H1 (cell line): ENCODE data around the gene FBLN2. TPM values are rescaled to one million over a fixed set of nuclear protein-coding genes. Genes with fewer than 3 reads are reported as not detected.
A peak's percentile ranks its signal among the peaks of the same experiment; 100 is the strongest.

ENCODE experiments used
- CTCF ChIA-PET: fragments of 300-600 bp; sonication (Branson Sonifier 250); formaldehyde crosslinking; loops from one replicate; lab custom pipeline; 2021; ENCODE audit not compliant: partially characterized antibody; lab: Charles Lee
- POLR2A ChIA-PET: fragments of 300-600 bp; sonication (Branson Sonifier 250); formaldehyde crosslinking; loops from one replicate; lab custom pipeline; 2021; ENCODE audit warnings: inconsistent platforms; ENCODE audit not compliant: partially characterized antibody; lab: Charles Lee
- DNase-seq, 2 experiments: peaks; one replicate each; pipeline versions ENCODE4 v3.0.0 to v3.0.0-alpha.2; 2010 to 2022; ENCODE audit warnings: low spot score in 2 of 2, low read depth in 1 of 2, mixed read lengths in 1 of 2
- FAIRE-seq: peaks from 2 replicates; lab custom pipeline; 2011; peaks lifted over from hg19 to GRCh38; lab: Jason Lieb, UNC
- H2AFZ ChIP-seq: 2 replicates; pipeline ENCODE4 v1.8.1; 2012; ENCODE audit warnings: low read length, inconsistent platforms
- H2AK5ac ChIP-seq: 2 replicates; pipeline ENCODE4 v1.6.1; 2013; ENCODE audit warnings: low read depth, low read length
- H2BK120ac ChIP-seq: replicated peaks from 2 replicates; pipeline ENCODE3; 2013; ENCODE audit warnings: low read depth, low read length, inconsistent platforms
- H2BK12ac ChIP-seq: 2 replicates; pipeline ENCODE4 v1.6.1; 2013; ENCODE audit warnings: low read depth, low read length
- H2BK15ac ChIP-seq: 2 replicates; pipeline ENCODE4 v1.6.1; 2013; ENCODE audit warnings: low read length
- H2BK20ac ChIP-seq: 2 replicates; pipeline ENCODE4 v1.6.1; 2013; ENCODE audit warnings: low read length
- H2BK5ac ChIP-seq: 2 replicates; pipeline ENCODE4 v1.6.1; 2013; ENCODE audit warnings: low read depth, low read length
- H3K14ac ChIP-seq: 2 replicates; pipeline ENCODE4 v1.6.1; 2013; ENCODE audit warnings: inconsistent platforms; ENCODE audit not compliant: insufficient read length
- H3K18ac ChIP-seq: 2 replicates; pipeline ENCODE4 v1.6.1; 2013; ENCODE audit warnings: low read length; ENCODE audit errors: extremely low read depth
- H3K23ac ChIP-seq: 2 replicates; pipeline ENCODE4 v1.6.1; 2013; ENCODE audit warnings: inconsistent platforms; ENCODE audit not compliant: insufficient read length
- H3K23me2 ChIP-seq: 2 replicates; pipeline ENCODE4 v1.6.1; 2013; ENCODE audit warnings: low read depth, low read length
- H3K27ac ChIP-seq: 2 replicates; pipeline ENCODE4 v1.6.1; 2011; ENCODE audit warnings: low read depth, low read length, inconsistent platforms
- H3K27me3 ChIP-seq, 4 experiments: replicated peaks in 1 of 4; 1 replicate in 1 of 4; 2 replicates in 3 of 4; pipeline versions ENCODE4 v1.6.1 to v1.8.1; 2011 to 2013; ENCODE audit warnings: low read length in 3 of 4, mild to moderate bottlenecking in 3 of 4, inconsistent platforms in 2 of 4, mixed read lengths in 2 of 4, moderate library complexity in 1 of 4; ENCODE audit not compliant: control insufficient read depth in 3 of 4, insufficient read depth in 3 of 4; ENCODE audit errors: extremely low read depth in 1 of 4
- H3K36me3 ChIP-seq, 4 experiments: 2 replicates each; pipeline versions ENCODE4 v1.6.1 to v1.8.1; 2011 to 2013; ENCODE audit warnings: mild to moderate bottlenecking in 4 of 4, low read length in 3 of 4, moderate library complexity in 2 of 4, control low read depth in 1 of 4, inconsistent platforms in 1 of 4; ENCODE audit not compliant: insufficient read depth in 4 of 4, control insufficient read depth in 2 of 4
- H3K4ac ChIP-seq: replicated peaks from 2 replicates; pipeline ENCODE3; 2013; ENCODE audit warnings: low read length, low read depth, mixed read lengths, inconsistent platforms; ENCODE audit not compliant: insufficient read length
- H3K4me1 ChIP-seq, 4 experiments: replicated peaks in 1 of 4; 1 replicate in 1 of 4; 2 replicates in 3 of 4; pipeline versions ENCODE4 v1.6.1 to v1.8.1; 2011 to 2013; ENCODE audit warnings: low read length in 3 of 4, inconsistent platforms in 2 of 4, mixed read lengths in 1 of 4; ENCODE audit not compliant: insufficient read depth in 4 of 4, control insufficient read depth in 3 of 4
- H3K4me2 ChIP-seq, 2 experiments: 2 replicates each; pipeline versions ENCODE4 v1.6.1 to v1.8.1; 2011 to 2013; ENCODE audit warnings: low read depth in 2 of 2, low read length in 2 of 2, control low read depth in 1 of 2, inconsistent platforms in 1 of 2, mild to moderate bottlenecking in 1 of 2; ENCODE audit not compliant: insufficient read depth in 1 of 2
- H3K4me3 ChIP-seq, 4 experiments: fragments of 200-600, 300-600 bp in 1 of 4; sonication (generic), shearing (Covaris generic), sonication (Bioruptor Twin) in 1 of 4; 2 replicates each; pipeline versions ENCODE4 v1.5.1 to v1.8.1; 2011 to 2016; ENCODE audit warnings: low read length in 4 of 4, low read depth in 3 of 4, control low read depth in 2 of 4, inconsistent platforms in 2 of 4, mild to moderate bottlenecking in 2 of 4, mixed read lengths in 1 of 4, moderate library complexity in 1 of 4; ENCODE audit not compliant: insufficient read depth in 2 of 4; ENCODE audit errors: extremely low read depth in 1 of 4
- H3K56ac ChIP-seq: replicated peaks from 2 replicates; pipeline ENCODE3; 2013; ENCODE audit warnings: low read depth, mild to moderate bottlenecking, mixed read lengths, low read length, inconsistent platforms; ENCODE audit not compliant: insufficient read length
- H3K79me1 ChIP-seq: 2 replicates; pipeline ENCODE4 v1.6.1; 2013; ENCODE audit warnings: low read depth, low read length, control low read depth
- H3K79me2 ChIP-seq, 2 experiments: 2 replicates each; pipeline versions ENCODE4 v1.6.1 to v1.8.1; 2012 to 2013; ENCODE audit warnings: low read length in 2 of 2, mild to moderate bottlenecking in 2 of 2, inconsistent platforms in 1 of 2; ENCODE audit not compliant: insufficient read depth in 2 of 2, control insufficient read depth in 1 of 2
- H3K9ac ChIP-seq, 4 experiments: replicated peaks in 1 of 4; 1 replicate in 1 of 4; 2 replicates in 3 of 4; pipeline versions ENCODE4 v1.6.1 to v1.8.1; 2011 to 2013; ENCODE audit warnings: low read depth in 3 of 4, low read length in 3 of 4, control low read depth in 2 of 4, mild to moderate bottlenecking in 2 of 4, moderate library complexity in 2 of 4, inconsistent platforms in 1 of 4; ENCODE audit errors: extremely low read depth in 1 of 4
- H3K9me3 ChIP-seq, 2 experiments: 2 replicates each; pipeline versions ENCODE4 v1.6.1 to v1.8.1; 2012 to 2013; ENCODE audit warnings: mild to moderate bottlenecking in 2 of 2, moderate library complexity in 2 of 2, control low read depth in 1 of 2, inconsistent platforms in 1 of 2, low read depth in 1 of 2, low read length in 1 of 2, mixed read lengths in 1 of 2; ENCODE audit not compliant: insufficient read depth in 2 of 2
- H4K20me1 ChIP-seq, 2 experiments: replicated peaks in 1 of 2; 2 replicates each; pipeline versions ENCODE3 to v1.8.1; 2011 to 2013; ENCODE audit warnings: inconsistent platforms in 2 of 2, low read length in 2 of 2, mild to moderate bottlenecking in 1 of 2; ENCODE audit not compliant: insufficient read depth in 2 of 2, control insufficient read depth in 1 of 2
- H4K5ac ChIP-seq: 2 replicates; pipeline ENCODE4 v1.6.1; 2013; ENCODE audit warnings: low read length, low read depth, mixed read lengths, inconsistent platforms; ENCODE audit not compliant: insufficient read length
- H4K8ac ChIP-seq: 2 replicates; pipeline ENCODE4 v1.8.0; 2013; ENCODE audit warnings: mild to moderate bottlenecking, moderate library complexity, low read length, inconsistent platforms; ENCODE audit not compliant: insufficient read depth; ENCODE audit errors: extremely low read depth
- H4K91ac ChIP-seq: replicated peaks from 2 replicates; pipeline ENCODE3; 2013; ENCODE audit warnings: low read length, mixed read lengths, inconsistent platforms; ENCODE audit not compliant: insufficient read length
- CHD2 ChIP-seq: IDR thresholded peaks from 2 replicates; pipeline ENCODE4 v1.6.1; 2012; ENCODE audit warnings: low read length, improper control_type of control experiment
- EZH2 ChIP-seq: fragments of 200-600 bp; sonication (generic); IDR thresholded peaks from 2 replicates; pipeline ENCODE4 v1.7.1; 2012; ENCODE audit warnings: low read depth, mild to moderate bottlenecking, moderate library complexity, low read length, inconsistent platforms; ENCODE audit not compliant: severe bottlenecking
- SAP30 ChIP-seq: fragments of 300-600 bp; sonication (generic); IDR thresholded peaks from 2 replicates; pipeline ENCODE4 v1.7.1; 2012; ENCODE audit warnings: low read length, moderate library complexity, mild to moderate bottlenecking, inconsistent platforms; ENCODE audit not compliant: insufficient read depth, insufficient replicate concordance
- SIX5 ChIP-seq: IDR thresholded peaks from 2 replicates; pipeline ENCODE4 v1.6.1; 2011; ENCODE audit warnings: mild to moderate bottlenecking, low read depth, low read length
- TAF7 ChIP-seq: optimal IDR thresholded peaks from 2 replicates; pipeline ENCODE3; 2011; ENCODE audit warnings: low read depth, mild to moderate bottlenecking, inconsistent platforms, low read length, moderate library complexity, borderline replicate concordance
- ZNF274 ChIP-seq: IDR thresholded peaks from 2 replicates; pipeline ENCODE4 v1.7.0; 2012; ENCODE audit warnings: low read length, borderline replicate concordance; ENCODE audit errors: extremely low read depth
- WGBS, 2 experiments: shearing (Covaris generic) in 1 of 2; methylation state at CpG; one replicate each; pipeline versions ENCODE4 v1.1.6 to v1.1.7; 2013 to 2015; ENCODE audit warnings: low lambda C conversion rate in 2 of 2, mixed read lengths in 2 of 2, inconsistent platforms in 1 of 2, low coverage in 1 of 2, missing lambda C conversion rate in 1 of 2; ENCODE audit not compliant: insufficient replicate concordance in 2 of 2, insufficient coverage in 1 of 2, insufficient read length in 1 of 2; ENCODE audit errors: extremely low coverage in 1 of 2, missing lambda C conversion rate in 1 of 2; 5-methylcytosine and 5-hydroxymethylcytosine counted together
- polyA plus RNA-seq, 7 experiments: library from polyadenylated mRNA; depleted of rRNA in 3 of 7; stranded (reverse) in 5 of 7; unstranded in 2 of 7; fragments of >200 nt in 5 of 7; fragments of 200-250 nt in 2 of 7; gene quantifications; 1 replicate in 5 of 7; 2 replicates in 1 of 7; 4 replicates in 1 of 7; pipeline versions ENCODE4 v1.2.1 to v1.2.3, GENCODE V29; 2011 to 2013; ENCODE audit warnings: missing spikeins in 2 of 7, mixed read lengths in 2 of 7
- total RNA-seq: library from RNA; stranded (reverse); fragmentation: NEBNext Ultra II Directional; extraction: Animal tissue kit (Norgen Biotek cat#: 25700); gene quantifications from 2 replicates; pipeline ENCODE4 v1.2.1, GENCODE V29; 2021

FBLN2 gene
- total and polyA plus RNA-seq, 2 of the 8 experiments (the other 6 are each of a cell fraction or from before 2014, with no cell fraction given), result 17.4 to 24.2 TPM

DNA sequence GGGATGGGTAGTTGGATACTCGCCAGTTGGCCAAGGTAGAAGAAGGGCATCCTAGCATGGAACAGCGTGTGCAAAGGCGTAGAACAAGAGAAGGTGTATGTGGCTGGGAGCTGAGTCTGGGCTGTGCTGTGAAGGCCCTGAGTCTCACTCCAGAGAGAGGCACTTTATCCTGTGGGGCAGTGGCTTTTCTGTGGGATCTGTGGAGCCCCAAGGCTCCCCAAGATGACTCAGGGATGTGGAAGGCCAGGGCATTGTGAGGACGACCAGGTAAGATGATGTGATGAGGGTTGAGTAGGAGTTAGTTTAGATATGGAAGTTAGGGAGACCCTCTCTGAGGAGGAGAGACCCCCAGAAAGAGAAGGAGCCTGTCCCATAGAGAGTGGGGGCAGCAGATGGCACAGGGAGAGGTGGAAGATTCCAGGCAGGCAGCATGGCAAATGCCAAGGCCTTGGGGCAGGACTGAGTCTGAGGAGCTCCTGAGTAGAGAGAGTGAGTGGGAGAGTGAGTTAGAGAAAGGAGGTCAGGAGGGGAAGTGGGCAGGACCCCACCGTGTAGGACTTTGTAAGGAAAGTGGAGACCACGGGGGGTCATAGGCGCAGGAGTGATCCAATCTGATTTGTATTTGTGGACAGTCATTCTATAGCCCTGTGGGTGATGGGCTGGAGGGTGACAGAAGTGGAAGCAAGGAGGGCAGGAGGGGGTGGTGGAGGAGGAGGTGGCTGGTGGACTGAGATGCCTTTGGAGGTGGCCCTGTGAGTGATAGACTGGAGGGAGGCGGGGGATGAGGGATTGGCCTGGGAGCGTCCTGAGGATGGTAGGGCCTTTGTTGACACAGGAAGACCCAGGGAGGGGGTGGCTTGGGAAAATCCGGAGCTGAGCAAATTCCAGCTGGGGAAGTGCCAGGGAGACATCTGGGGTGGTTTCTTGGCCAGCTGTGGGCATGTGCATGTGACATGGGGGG, 50.3 kb downstream of the FBLN2 start:
- no peak overlapping the region for H3K56ac ChIP-seq
- H3K9ac ChIP-seq, result no peak overlapping the region
- DNase-seq, result no peak
- no peak overlapping the region for H3K27ac ChIP-seq
- H3K4me3 ChIP-seq, result no peak overlapping the region
- no peak overlapping the region for H3K4me2 ChIP-seq
- H3K14ac ChIP-seq, result no peak overlapping the region
- TF ChIP-seq TAF7, result no peak
- no peak for TF ChIP-seq SIX5
- no peak for TF ChIP-seq EZH2
- no peak for TF ChIP-seq SAP30
- no peak for TF ChIP-seq CHD2
- no peak for TF ChIP-seq ZNF274
- TF ChIP-seq, all 59 proteins: peak for 0
- Histone ChIP-seq H2AFZ (no peak overlapping the region), H3K4ac (peak overlapping the region; percentile 35), H4K20me1 (peaks cover 0 to 3% of the 10 kb centered on the region in 2 experiments), H4K8ac (no peak overlapping the region; the same call in 1 of the 2 replicates), H3K4me1 (peaks cover 0 to 8% (median 4%) of the 10 kb centered on the region in 4 experiments; a peak in 3 of 7 replicates), H3K9me3 (no peaks in the 10 kb centered on the region), H2BK120ac (no peak overlapping the region), H2BK5ac (no peak overlapping the region), H3K23me2 (no peaks in the 10 kb centered on the region; the same call in 1 of the 2 replicates), H3K18ac (no peak overlapping the region), H4K91ac (no peak overlapping the region), H2AK5ac (no peak overlapping the region), H2BK15ac (no peak overlapping the region), H3K27me3 (no peaks in the 10 kb centered on the region; a peak in 2 of 7 replicates), H3K79me1 (no peaks in the 10 kb centered on the region; the same call in 1 of the 2 replicates), H3K23ac (no peak overlapping the region), H3K79me2 (no peaks in the 10 kb centered on the region), H2BK20ac (no peak overlapping the region), H2BK12ac (0 out of 2 replicates have a peak overlapping the region, but pooled peaks have one; percentile 2), H4K5ac (no peak overlapping the region), H3K36me3 (no peaks in the 10 kb centered on the region)
- no peak for FAIRE-seq
- 78% methylated on average over 8 of the region's 10 CpGs; no CpG with 5 or more reads in 1 of the 2 experiments for whole genome bisulfite sequencing, 2 experiments
- ChIA-PET CTCF (interaction anchor here (0.6 to 1.4 kb wide), 12 partner anchors 8 to 1910 kb away, joined by 3 to 4 read pairs (median 3); no protein-coding TSS in a partner anchor), POLR2A (no interaction called here)
